NT2/D1 (cell line): ENCODE measurements around the gene DIP2A.

ENCODE experiments used
- DNase-seq: peaks from one replicate; pipeline ENCODE4 v3.0.0-alpha.2; 2011; ENCODE audit warnings: low read depth, low spot score
- H3K27me3 ChIP-seq: 2 replicates; pipeline ENCODE4 v1.6.0; 2011; ENCODE audit warnings: mild to moderate bottlenecking; ENCODE audit not compliant: insufficient read length, insufficient read depth
- H3K36me3 ChIP-seq: 2 replicates; pipeline ENCODE4 v1.6.1; 2011; ENCODE audit warnings: mild to moderate bottlenecking, low read length, mixed read lengths; ENCODE audit not compliant: insufficient read depth, insufficient read length
- H3K4me1 ChIP-seq: 2 replicates; pipeline ENCODE4 v1.5.1; 2011; ENCODE audit not compliant: insufficient read depth, insufficient read length
- H3K4me3 ChIP-seq: 2 replicates; pipeline ENCODE4 v1.5.1; 2011; ENCODE audit warnings: low read depth; ENCODE audit not compliant: insufficient read length
- H3K9ac ChIP-seq: 2 replicates; pipeline ENCODE4 v1.6.0; 2011; ENCODE audit warnings: low read depth; ENCODE audit not compliant: insufficient read length
- H3K9me3 ChIP-seq: 2 replicates; pipeline ENCODE4 v1.5.1; 2011; ENCODE audit warnings: mild to moderate bottlenecking, low read length; ENCODE audit not compliant: insufficient read depth
- SUZ12 ChIP-seq: IDR thresholded peaks from 2 replicates; pipeline ENCODE4 v1.6.1; 2011; ENCODE audit not compliant: insufficient read length, insufficient read depth; ENCODE audit errors: extremely low read depth
- YY1 ChIP-seq: IDR thresholded peaks from 2 replicates; pipeline ENCODE4 v1.6.1; 2011; ENCODE audit not compliant: insufficient read length, insufficient read depth
- ZNF274 ChIP-seq: IDR thresholded peaks from 2 replicates; pipeline ENCODE4 v1.6.1; 2011; ENCODE audit warnings: mild to moderate bottlenecking, low read depth, low read length

Gene DIP2A

GRCh38 chr21:46434322-46434958 is 24.3 kb upstream of the DIP2A start:
- H3K36me3 ChIP-seq: peaks cover 85% of the 10 kb centered on the region
- no peak for TF ChIP-seq ZNF274

GRCh38 chr21:46435786-46436227 is 22.9 kb upstream of the DIP2A start:
- Histone ChIP-seq H3K4me3 (no peak overlapping the region), H3K4me1 (peaks cover 11% of the 10 kb centered on the region), H3K27me3 (no peaks in the 10 kb centered on the region), H3K9ac (no peak overlapping the region), H3K9me3 (no peaks in the 10 kb centered on the region), H3K36me3 (peaks cover 85% of the 10 kb centered on the region)
- DNase-seq: no peak
- TF ChIP-seq SUZ12: no peak
- no peak for TF ChIP-seq ZNF274
- TF ChIP-seq YY1: no peak

More at GRCh38 chr21:46434322-46434958, 24.3 kb upstream of the DIP2A start:
- Histone ChIP-seq H3K4me3 (no peak overlapping the region), H3K9me3 (no peaks in the 10 kb centered on the region), H3K27me3 (no peaks in the 10 kb centered on the region), H3K4me1 (peaks cover 13% of the 10 kb centered on the region), H3K9ac (no peak overlapping the region)
- DNase-seq: no peak

- H3K4me1 ChIP-seq: peaks cover 11% of the 10 kb centered on the region
- no peaks in the 10 kb centered on the region for H3K9me3 ChIP-seq
- H3K9ac ChIP-seq: no peak overlapping the region
- no peak for DNase-seq
- TF ChIP-seq YY1 (no peak), SUZ12 (no peak), ZNF274 (no peak)
- peaks cover 85% of the 10 kb centered on the region for H3K36me3 ChIP-seq
- H3K27me3 ChIP-seq: no peaks in the 10 kb centered on the region
- H3K4me3 ChIP-seq: no peak overlapping the region
Observed at GRCh38 chr21:46436621-46437020, 22.1 kb upstream of the DIP2A start.

GRCh38 chr21:46437096-46437498 is 21.6 kb upstream of the DIP2A start:
- Histone ChIP-seq H3K9ac (no peak overlapping the region), H3K27me3 (no peaks in the 10 kb centered on the region), H3K36me3 (peaks cover 85% of the 10 kb centered on the region), H3K9me3 (no peaks in the 10 kb centered on the region), H3K4me1 (peaks cover 11% of the 10 kb centered on the region), H3K4me3 (no peak overlapping the region)
- DNase-seq: no peak
- no peak for TF ChIP-seq SUZ12
- no peak for TF ChIP-seq YY1

GRCh38 chr21:46437511-46437910 is 21.2 kb upstream of the DIP2A start:
- Histone ChIP-seq H3K4me3 (no peak overlapping the region), H3K27me3 (no peaks in the 10 kb centered on the region), H3K9ac (no peak overlapping the region), H3K9me3 (no peaks in the 10 kb centered on the region), H3K4me1 (peaks cover 11% of the 10 kb centered on the region), H3K36me3 (peaks cover 85% of the 10 kb centered on the region)
- TF ChIP-seq ZNF274 (no peak), YY1 (no peak), SUZ12 (no peak)
- no peak for DNase-seq

- Histone ChIP-seq H3K4me3 (no peak overlapping the region), H3K36me3 (peaks cover 86% of the 10 kb centered on the region)
- no peak for DNase-seq
Observed at GRCh38 chr21:46438241-46438640, 20.4 kb upstream of the DIP2A start.

GRCh38 chr21:46439906-46440305 is 18.8 kb upstream of the DIP2A start:
- no peak for TF ChIP-seq SUZ12
- no peak for TF ChIP-seq YY1
- TF ChIP-seq ZNF274: no peak
- H3K4me3 ChIP-seq: no peak overlapping the region
- no peaks in the 10 kb centered on the region for H3K9me3 ChIP-seq
- DNase-seq: no peak
- peaks cover 18% of the 10 kb centered on the region for H3K4me1 ChIP-seq
- peaks cover 88% of the 10 kb centered on the region for H3K36me3 ChIP-seq
- H3K27me3 ChIP-seq: no peaks in the 10 kb centered on the region
- no peak overlapping the region for H3K9ac ChIP-seq

More at GRCh38 chr21:46438241-46438640, 20.4 kb upstream of the DIP2A start:
- Histone ChIP-seq H3K4me1 (peaks cover 15% of the 10 kb centered on the region), H3K9ac (no peak overlapping the region), H3K9me3 (no peaks in the 10 kb centered on the region), H3K27me3 (no peaks in the 10 kb centered on the region)
- TF ChIP-seq SUZ12 (no peak), YY1 (no peak), ZNF274 (no peak)

GRCh38 chr21:46441331-46441730 is 17.4 kb upstream of the DIP2A start:
- no peak for DNase-seq
- H3K9me3 ChIP-seq: no peaks in the 10 kb centered on the region
- H3K4me1 ChIP-seq: peaks cover 18% of the 10 kb centered on the region
- TF ChIP-seq YY1 (no peak), ZNF274 (no peak), SUZ12 (no peak)
- no peaks in the 10 kb centered on the region for H3K27me3 ChIP-seq
- peaks cover 90% of the 10 kb centered on the region for H3K36me3 ChIP-seq
- no peak overlapping the region for H3K4me3 ChIP-seq
- H3K9ac ChIP-seq: no peak overlapping the region
